Adrenal gland (tissue), 5 donors: ENCODE measurements around the gene AK8.

Source experiments
- CTCF ChIP-seq, 6 experiments: fragments of 450-650 bp in 4 of 6; fragments of 200-600 bp in 2 of 6; sonication (generic) in 1 of 6; IDR thresholded peaks; 1 replicate in 5 of 6; 2 replicates in 1 of 6; pipeline versions ENCODE4 v1.5.1 to v1.8.0; 2016 to 2021; ENCODE audit warnings: antibody characterized with exemption in 6 of 6, mild to moderate bottlenecking in 2 of 6, moderate library complexity in 1 of 6
- POLR2A ChIP-seq, 2 donors: fragments of 450-650 bp; IDR thresholded peaks; one replicate each; pipeline ENCODE4 v1.6.1; 2017; ENCODE audit warnings: antibody characterized with exemption in 2 of 2, mild to moderate bottlenecking in 2 of 2, moderate library complexity in 1 of 2
- donor health status: DM: no; HTN: no; CAD: no.

- TF ChIP-seq CTCF (IDR thresholded peaks at IDR 0.05) (no peak), POLR2A (IDR thresholded peaks at IDR 0.05) (no peak)
These were observed 643 bp downstream of the AK8 start for GRCh38 chr9:132877458-132877823.
